Coronary artery (tissue), 2 donors: ENCODE results near the gene CATSPERB.
"Not testable (repeated sequence)": the region's sequence is repeated elsewhere in the genome, so short reads cannot be mapped to it uniquely, and the experiment has no call there.

Source experiments
- DNase-seq: peaks from one replicate; pipeline ENCODE4 v3.0.0-alpha.2; 2017; ENCODE audit warnings: low spot score
- H3K27ac ChIP-seq, 2 donors: fragments of 200-600 bp; sonication (generic); one replicate each; pipeline ENCODE4 v1.5.1; 2016 to 2019
- H3K4me3 ChIP-seq: fragments of 200-600 bp; sonication (generic); 2 replicates; pipeline ENCODE4 v1.5.1; 2016; ENCODE audit warnings: mild to moderate bottlenecking, moderate library complexity
- TF ChIP-seq, protein P1 (sequence below): fragments of 200-600 bp; sonication (generic); IDR thresholded peaks from one replicate; pipeline ENCODE4 v1.5.1; 2019; ENCODE audit warnings: antibody characterized with exemption

The CATSPERB gene

DNA sequence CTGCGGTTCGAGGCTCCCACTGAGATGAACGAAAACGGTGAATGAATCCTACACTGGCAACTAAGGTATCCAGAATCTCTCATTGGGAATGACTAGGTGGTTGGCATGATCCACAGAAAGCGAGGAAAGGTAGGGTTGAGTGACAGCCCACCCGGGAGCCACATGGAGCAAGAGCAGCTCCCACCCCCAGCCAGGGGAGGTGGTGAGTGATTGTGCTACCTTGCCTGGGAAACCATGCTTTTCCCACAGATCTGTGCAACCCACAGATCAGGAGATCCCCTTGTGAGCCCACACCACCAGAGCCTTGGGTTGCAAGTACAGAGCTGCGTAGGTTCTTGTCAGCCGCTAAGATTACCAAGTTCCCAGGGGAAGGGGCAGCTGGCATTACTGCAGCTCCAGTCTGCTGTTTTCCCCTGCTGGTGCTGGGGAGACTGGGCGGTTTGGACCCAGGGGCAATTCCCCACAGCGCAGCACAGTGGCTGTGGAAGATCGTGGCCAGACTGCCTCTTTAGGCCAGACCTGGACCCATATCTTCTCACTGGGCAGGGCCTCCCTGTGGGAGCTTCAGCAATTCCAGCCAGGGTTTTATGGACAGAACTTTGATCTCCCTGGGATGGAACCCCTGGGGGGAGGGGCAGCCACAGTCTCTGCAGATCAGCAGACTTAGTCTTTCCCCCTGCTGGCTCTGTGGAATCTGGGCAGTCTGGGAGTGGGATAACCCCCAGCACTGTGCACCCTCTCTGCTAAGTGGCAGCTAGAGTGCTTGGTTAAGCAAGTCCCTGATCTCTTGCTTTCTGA, 177.2 kb downstream of the CATSPERB start:
- no peak overlapping the region for H3K27ac ChIP-seq
- TF ChIP-seq, protein P1, sequence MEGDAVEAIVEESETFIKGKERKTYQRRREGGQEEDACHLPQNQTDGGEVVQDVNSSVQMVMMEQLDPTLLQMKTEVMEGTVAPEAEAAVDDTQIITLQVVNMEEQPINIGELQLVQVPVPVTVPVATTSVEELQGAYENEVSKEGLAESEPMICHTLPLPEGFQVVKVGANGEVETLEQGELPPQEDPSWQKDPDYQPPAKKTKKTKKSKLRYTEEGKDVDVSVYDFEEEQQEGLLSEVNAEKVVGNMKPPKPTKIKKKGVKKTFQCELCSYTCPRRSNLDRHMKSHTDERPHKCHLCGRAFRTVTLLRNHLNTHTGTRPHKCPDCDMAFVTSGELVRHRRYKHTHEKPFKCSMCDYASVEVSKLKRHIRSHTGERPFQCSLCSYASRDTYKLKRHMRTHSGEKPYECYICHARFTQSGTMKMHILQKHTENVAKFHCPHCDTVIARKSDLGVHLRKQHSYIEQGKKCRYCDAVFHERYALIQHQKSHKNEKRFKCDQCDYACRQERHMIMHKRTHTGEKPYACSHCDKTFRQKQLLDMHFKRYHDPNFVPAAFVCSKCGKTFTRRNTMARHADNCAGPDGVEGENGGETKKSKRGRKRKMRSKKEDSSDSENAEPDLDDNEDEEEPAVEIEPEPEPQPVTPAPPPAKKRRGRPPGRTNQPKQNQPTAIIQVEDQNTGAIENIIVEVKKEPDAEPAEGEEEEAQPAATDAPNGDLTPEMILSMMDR = no peak
- no peak overlapping the region for H3K4me3 ChIP-seq
- no peak for DNase-seq

DNA sequence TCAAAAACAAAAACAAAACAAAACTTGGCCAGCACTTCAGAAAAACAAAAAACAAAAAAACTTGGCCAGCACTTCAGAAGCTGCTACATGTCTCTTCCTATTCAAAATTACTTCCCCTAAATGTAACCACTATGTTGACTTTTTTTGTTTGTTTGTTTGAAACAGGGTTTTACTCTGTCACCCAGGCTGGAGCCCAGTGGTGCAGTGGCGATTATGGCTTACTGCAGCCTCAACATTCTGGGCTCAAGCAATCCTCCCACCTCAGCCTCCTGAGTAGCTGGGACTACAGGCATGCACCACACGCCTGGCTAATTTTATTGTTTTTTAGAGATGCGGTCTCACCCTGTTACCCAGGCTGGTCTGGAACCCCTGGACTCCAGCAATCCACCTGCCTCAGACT, 183.8 kb downstream of the CATSPERB start:
- DNase-seq = no peak
- Histone ChIP-seq H3K4me3 (no peak overlapping the region), H3K27ac (no peak overlapping the region)
- TF ChIP-seq, protein P1 = no peak

DNA sequence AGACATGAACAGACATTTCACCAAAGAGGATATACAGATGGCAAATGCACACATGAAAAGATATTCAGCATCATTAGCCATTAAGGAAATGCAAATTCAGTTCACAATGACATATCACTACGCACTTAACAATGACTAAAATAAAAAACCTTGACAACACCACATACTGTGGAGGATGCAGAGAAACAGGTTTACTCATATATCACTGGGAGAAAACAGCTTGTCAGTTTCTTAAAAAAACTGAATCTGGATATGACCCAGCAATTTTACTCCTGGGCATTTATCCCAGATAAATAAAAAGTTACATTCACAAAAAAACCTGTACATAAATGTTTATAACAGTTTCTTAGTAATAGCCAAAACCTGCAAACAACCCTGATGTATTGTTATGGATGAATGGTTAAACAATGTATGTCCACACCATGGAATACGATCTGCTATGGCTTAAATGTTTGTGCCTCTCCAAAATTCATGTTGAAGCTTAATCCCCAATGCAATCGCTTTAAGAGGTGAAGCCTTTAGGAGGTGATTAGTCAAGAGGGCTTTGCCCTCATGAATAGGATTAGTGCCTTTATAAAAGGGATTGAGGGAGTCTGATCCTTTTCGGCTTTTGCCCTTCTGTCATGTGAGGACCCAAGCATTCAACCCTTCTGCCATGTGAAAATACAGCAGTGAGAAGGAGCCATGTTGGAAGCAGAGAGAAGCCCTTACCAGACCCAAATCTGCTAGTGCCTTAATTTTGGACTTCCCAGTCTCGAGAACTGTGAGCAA, 185.8 kb downstream of the CATSPERB start:
- DNase-seq = no peak
- no peak overlapping the region for H3K27ac ChIP-seq
- TF ChIP-seq, protein P1 = no peak
- no peak overlapping the region for H3K4me3 ChIP-seq

DNA sequence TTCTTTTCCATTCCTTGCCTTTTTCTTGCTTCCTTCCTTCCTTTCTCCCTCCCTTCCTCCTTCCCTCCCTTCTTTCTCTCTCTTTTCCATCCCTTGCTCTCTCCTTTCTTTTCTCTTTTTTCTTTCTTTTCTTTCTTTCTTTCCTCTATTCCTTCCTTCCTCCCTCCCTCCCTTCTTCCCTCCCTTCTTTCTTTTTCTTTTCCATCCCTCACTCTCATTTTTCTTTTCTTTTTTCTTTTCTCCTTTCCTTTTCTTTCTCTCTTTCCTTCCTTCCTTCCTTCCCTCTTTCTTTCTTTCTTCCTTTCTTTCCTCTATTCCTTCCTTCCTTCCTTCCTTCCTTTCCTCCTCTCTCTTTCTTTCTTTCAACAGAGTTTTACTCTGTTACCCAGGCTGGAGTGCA, 186.7 kb downstream of the CATSPERB start:
- DNase-seq = no peak
- Histone ChIP-seq H3K4me3 (no peak overlapping the region), H3K27ac (no peak overlapping the region)
- TF ChIP-seq, protein P1 = no peak

DNA sequence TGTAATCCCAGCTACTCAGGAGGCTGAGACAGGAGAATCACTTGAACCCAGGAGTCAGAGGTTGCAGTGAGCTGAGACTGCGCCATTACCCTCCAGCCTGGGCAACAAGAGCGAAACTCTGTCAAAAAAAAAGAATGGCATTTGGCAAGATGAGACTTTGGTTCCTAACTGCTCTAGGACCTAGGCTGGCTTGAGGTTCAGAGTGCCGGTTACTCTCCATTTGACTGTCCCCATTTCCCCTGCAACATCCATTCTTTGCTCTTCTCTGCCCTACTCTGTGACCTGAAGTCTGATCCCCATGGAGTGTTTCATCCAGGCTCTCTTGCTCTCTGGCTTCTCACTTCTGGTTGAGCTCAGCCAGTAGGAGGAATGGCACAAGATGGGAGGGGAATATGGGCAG, 195.6 kb downstream of the CATSPERB start:
- no peak overlapping the region for H3K27ac ChIP-seq
- TF ChIP-seq, protein P1 = no peak

DNA sequence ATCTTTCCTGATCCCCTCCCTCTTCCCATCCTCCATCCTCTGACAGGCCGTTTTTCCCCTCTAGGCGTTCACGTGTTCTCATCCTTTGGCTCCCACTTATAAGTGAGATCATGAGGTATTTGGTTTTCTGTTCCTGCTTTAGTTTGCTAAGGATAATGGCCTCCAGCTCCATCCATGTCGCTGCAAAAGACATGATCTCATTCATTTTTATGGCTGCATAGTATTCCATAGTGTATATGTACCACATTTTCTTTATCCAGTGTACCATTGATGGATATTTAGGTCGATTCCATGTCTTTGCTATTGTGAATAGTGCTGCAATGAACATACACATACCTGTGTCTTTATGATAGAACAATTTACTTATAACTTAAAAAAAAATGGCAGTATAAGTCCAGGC, 197.8 kb downstream of the CATSPERB start:
- H3K4me3 ChIP-seq, DNase-seq, H3K27ac ChIP-seq: not testable (repeated sequence)

More for the DNA sequence above, 195.6 kb downstream of the CATSPERB start:
- H3K4me3 ChIP-seq = no peak overlapping the region
- DNase-seq = no peak

DNA sequence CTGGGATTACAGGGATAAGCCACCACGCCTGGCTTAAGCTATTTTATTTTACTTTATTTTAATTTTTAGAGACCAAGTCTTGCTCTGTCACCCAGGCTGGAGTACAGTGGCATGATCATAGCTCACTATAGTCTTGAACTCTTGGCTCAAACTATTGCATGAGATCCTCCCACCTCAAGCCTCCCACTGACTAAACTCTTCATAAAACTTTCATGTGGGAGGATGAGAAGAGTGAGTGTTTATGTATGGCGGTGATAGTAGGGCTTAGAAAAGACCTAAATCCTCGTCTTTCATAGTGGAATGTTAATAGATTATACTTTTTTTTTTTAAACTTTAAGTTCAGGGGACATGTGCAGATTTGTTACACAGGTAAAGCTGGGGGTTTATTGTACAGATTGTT, 198.3 kb downstream of the CATSPERB start:
- H3K4me3 ChIP-seq = no peak overlapping the region
- DNase-seq = no peak
- TF ChIP-seq, protein P1 = no peak
- H3K27ac ChIP-seq = no peak overlapping the region
